DLD1 (cell line): ENCODE data around the gene TRIP11.

Experiments
- in situ Hi-C: cut with HindIII; loops from 2 replicates; pipeline ENCODE4 v1.10.0; 2017; ENCODE audit warnings: low sequenced_read_pairs

TRIP11 gene

DNA sequence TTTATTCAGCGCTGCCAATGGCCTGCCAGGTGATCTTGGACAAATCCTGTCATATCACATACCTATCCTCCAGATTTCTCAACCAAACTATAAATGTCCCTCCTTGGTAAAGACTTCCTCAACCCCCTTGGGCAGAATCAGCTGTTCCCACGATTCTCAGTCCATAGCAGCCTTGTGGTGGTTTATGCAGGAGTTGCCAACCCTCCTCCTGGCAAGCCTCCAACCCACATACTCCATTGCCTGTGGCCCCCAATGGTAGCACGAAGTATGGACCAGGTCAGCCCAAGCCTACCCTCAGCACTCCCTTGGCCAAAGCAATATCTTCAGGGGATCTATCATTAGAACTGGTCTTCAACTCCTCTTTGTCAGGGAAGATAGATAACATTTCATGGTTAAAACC lies 119.3 kb downstream of the TRIP11 start:
- in situ Hi-C loops = no loop called here

DNA sequence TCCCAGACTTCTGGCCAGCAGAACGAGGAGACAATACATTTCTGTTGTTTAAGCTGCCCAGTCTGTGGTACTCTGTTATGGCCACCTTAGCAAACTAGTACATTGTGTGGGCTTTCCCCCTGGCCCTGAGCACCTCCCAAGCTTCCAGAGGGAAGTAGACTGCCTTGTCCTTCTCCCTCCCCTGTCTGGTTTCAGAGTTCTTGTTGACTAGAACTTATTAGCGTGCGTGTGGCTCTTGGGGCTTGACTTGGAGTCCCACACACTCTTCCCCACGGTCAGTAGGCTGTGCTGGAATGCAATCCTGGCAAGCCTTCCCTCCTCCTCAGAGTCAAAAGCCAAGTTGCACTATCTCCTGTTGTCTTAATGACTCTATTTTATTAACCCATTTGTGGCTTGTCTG lies 120.0 kb downstream of the TRIP11 start:
- in situ Hi-C loops = loop anchor here (10.0 kb wide), 1 partner anchor 265 kb away; no protein-coding TSS in a partner anchor

DNA sequence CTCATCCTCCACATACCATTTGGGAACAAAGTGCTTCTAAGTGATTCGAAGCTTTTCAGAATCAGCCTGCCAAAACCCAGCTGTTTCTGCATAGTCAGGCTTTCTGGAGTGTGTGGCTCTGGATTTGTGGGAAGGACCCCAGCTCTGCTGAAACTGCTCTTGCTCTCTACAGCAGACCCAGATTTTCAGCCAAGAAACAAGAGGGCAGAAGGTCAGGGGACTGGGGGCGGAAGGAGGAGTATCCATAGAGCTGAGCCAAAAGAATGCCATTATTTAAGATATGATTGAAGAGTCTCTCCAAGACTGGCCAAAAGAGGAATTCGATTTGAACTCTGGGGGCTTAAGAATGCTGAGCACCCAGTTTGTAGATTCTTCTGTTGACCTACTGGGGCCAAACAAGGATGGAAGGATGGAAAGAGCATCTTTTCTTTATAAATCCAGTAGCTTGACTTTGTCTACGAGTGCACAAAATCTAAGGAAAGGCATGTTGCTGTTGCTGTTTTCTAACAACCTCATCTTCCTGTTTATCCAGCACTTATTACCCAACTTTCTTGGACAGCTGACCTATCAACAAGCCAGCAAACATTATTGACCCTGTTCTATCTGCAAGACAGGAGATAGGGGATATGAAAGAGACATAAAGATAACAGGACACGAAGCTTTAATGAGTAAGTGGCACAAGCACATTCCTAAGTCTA lies 121.5 kb downstream of the TRIP11 start:
- in situ Hi-C loops = loop anchor here (10.0 kb wide), 1 partner anchor 264 kb away; no protein-coding TSS in a partner anchor
